GM18499 (cell line): ENCODE measurements around the gene OLFM1.
"Not testable (repeated sequence)": the region's sequence is repeated elsewhere in the genome, so short reads cannot be mapped to it uniquely, and the experiment has no call there.

Source experiments
- ATAC-seq: cut with Tn5 transposase; IDR thresholded peaks from one replicate; pipeline ENCODE4 v1.9.1; 2021; ENCODE audit warnings: moderate number of reproducible peaks; ENCODE audit not compliant: insufficient read depth, unreplicated experiment

Gene OLFM1

GRCh38 chr9:135103001-135103446 lies 15.6 kb downstream of the OLFM1 start:
- ATAC-seq, result no peak

DNA sequence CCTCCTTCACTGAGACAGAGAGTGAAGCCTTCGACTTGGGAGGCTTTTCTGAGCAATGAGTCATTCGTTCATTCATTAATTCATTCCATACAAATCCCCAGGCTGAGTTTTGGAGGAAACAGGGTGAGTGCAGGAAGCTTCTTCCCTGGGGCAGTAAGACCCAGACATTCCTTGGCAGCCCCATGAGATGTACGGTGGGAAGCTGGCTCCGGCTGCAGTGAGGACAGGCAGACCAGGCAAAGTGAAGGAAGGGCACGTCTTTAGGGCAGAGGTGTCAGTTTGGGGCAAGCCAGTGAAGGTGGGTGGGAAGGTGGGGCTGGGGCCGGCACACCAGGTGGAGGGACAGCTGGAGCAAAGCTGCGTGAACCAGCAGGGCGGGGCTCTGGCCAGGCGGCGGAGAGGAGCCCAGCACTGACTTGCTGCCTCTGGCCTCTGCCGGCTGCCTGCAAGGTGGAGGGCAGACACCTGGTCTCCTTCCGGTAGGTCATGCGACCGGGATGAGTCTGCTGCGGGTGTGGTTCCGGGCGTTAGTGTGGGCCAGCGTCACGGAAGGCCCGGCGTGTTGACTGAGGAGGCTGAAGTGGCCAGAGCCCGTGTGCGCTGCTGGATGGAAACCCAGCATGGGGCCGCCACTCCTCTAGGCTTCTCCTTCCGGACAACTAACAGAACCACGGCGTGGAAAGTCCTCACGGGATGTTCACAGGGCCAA lies 16.6 kb downstream of the OLFM1 start:
- no peak for ATAC-seq

DNA sequence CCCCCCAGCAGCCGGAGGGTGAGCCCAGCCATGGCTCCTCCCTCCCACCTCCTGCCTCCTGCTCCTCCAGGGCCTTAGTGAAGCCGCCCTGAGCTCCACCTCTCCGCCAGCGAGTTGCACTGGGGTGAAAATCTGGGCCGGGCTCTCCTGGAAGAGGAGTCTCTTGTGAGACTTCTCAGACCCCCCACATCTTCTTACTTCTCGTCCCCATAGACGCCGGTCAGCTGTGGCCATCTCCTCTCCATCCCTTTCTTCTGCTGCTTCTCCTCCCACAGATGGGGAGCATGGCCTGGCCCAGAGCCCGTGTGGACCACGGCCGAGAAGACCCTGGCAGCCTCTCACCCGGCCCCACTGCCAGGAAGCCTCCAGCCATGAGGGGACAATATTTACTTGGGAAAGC lies 17.3 kb downstream of the OLFM1 start:
- no peak for ATAC-seq

DNA sequence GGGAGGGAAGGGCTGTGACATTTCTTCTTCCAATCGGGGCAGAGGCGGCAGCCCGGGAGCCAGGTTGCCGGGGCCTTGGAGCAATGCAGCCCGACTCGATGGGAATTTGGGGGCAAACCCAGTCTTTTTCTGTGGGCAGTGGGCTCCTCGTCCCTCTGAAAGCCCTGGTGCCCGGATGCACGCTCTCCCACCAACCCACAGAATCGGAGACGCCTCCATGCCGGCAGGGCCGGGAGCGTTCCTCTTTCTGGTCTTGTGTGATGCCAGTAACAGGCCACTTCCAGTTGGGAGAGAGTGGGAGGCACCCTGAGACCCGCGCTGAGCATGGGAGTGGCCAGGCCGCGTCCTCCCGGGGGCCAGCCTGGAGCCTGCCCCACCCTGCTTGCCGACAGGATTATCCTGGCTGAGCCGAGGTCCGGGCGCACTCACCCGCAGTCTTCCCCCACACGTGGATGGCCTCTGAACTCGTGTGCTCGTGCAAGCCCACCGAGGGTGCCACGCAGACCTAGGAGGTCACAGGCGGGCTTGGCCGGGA lies 17.8 kb downstream of the OLFM1 start:
- ATAC-seq, result no peak

DNA sequence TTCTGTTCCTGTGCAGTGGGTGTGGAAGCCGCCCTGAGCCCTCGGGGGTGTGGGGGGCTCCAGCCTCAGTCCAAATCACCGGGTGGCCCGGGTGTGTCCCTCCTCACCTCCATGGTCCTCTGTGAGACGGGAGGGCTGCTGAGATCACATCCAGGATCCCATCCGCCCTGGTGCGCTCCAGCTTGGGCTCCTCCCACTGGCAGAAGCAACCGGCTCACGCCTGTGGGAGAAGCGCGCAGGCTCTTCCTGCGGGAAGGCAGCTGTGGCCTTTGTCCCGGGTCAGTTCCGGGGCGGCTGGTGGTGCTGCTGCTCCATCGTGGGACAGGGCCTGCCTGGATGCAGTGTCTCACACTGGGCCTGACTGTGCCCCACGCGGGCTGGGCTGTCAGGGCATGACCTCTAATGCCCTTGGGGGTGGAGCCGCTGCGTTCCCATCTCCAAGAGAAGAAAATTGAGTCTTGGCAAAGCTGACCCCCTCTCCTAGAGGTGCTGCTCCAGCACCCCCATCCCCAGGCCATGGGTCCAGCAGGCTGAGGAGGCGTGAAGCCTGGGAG lies 18.5 kb downstream of the OLFM1 start:
- ATAC-seq, result no peak

GRCh38 chr9:135106551-135107270 lies 19.2 kb downstream of the OLFM1 start:
- ATAC-seq, result no peak

GRCh38 chr9:135107581-135108235 lies 20.2 kb downstream of the OLFM1 start:
- ATAC-seq, result no peak

DNA sequence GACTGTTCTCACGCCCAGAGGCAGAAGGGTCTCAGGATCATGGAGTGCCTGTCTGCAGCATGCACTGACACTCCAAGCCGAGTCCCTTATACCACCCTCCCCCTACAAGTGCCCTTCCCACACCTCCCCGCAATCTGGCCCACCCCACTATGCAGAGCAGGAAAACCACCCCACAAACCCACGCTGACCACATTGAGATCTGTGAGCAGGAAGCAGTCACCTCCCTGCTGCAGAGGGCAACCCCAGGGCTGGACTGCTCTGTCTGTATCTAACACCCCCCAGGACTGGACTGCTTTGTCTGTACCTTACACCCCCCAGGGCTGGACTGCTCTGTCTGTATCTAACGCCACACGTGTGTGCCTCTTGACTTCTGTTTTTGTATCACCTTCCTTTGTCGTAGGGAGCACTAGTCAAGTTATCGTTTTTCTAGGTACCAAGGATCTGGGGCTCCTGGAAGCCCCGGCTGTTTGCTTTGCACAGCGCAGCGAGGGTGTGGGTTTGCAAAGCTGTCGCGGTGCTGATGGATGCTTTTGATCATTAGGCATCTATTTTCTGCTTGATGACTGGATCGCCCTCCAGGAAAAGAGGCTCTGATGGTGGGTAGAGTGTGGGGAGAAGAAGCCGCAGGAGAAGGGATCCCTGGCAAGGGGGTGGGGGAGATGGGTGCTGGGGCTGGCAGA lies 21.5 kb downstream of the OLFM1 start:
- ATAC-seq, result no peak

- no peak for ATAC-seq
These were observed 22.2 kb downstream of the OLFM1 start for GRCh38 chr9:135109650-135110049.

DNA sequence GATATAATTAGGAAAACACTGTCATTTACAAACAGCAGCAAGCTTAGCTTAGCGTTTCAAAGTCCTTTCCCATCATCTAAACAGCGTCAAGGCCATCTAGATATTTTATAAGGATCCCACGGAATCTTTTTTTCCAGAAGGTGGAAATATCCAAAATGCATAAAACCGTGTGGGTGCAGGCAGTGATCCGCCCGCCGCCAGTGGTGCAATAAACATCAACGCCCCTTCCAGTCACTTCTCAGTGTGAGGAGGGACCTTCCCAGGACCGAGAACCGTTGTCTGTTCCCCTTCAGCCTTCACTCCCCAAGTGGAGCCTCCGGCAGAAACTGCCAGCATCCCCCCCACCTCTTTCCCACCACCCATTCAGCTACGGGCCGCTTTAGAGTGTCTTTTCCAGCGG lies 22.9 kb downstream of the OLFM1 start:
- ATAC-seq, result no peak

DNA sequence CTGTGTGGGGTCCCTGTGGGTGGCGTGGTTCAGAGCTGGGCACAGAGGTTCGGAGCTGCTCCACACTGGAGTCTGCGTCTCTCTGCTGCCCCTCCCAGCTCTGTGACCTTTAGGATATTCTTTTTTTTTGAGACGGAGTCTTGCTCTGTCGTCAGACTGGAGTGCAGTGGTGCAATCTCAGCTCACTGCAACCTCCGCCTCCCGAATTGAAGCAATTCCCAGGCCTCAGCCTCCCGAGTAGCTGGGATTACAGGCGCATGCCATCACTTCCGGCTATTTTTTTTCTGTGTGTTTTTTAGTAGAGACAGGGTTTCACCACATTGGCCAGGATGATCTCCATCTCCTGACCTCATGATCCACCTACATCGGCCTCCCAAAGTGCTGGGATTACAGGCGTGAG lies 24.1 kb downstream of the OLFM1 start:
- ATAC-seq, result not testable (repeated sequence)

- no peak for ATAC-seq
These were observed 28.9 kb downstream of the OLFM1 start for GRCh38 chr9:135116371-135116770.

GRCh38 chr9:135116881-135117280 lies 29.4 kb downstream of the OLFM1 start:
- no peak for ATAC-seq

DNA sequence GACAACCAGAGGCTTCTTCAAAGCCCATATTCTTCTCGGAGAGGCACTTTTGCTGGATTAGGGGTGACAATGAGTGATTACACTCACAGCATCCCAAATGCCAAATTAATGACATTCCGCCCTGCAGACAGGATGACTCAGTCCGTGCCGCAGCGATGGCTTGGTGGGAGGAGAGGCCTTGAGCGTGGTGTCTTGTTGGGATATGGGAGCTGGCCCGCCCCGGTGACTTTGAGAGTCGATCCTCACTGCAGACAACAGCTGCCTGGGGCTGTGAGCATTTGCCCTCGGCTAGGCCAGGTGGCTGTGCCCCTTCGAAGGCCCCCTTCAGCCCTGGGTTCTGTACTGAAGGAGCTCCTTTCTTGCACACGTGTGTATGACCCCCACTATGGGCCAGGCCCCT lies 29.8 kb downstream of the OLFM1 start:
- ATAC-seq, result no peak

- no peak for ATAC-seq
These were observed 32.1 kb downstream of the OLFM1 start for GRCh38 chr9:135119496-135120064.

- ATAC-seq, result no peak
These were observed 32.8 kb downstream of the OLFM1 start for GRCh38 chr9:135120249-135120648.

- ATAC-seq, result no peak
These were observed 34.8 kb downstream of the OLFM1 start for GRCh38 chr9:135122316-135122715.

DNA sequence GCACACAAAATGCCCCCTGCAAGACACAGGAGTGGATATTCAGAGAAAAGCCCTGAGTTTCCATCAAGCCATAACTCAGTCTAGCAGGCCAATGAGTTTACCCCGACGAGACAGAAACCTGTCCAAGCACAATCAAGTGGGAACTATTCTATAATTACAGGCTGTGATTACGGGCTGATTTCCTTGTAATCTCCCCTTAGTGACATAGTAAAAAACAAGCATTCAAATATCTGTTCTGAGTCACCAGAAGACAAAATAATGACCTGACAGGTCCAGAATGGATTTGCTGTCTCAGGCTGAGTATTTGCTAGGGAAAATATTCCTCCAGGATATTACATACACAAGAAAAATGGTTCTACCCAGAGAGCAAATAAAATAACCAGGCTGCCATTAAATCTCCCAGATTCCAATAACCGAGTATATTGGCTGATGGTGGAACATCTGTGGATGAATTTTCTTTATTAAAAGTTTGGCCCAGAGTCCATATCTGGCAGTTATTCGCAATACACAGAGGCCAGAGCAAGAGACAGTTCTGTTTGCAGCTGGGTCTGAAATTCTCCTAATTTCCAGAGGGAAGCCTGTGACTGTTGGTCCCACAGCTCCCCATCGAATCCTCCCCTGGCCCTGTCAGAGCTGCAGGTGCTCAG lies 35.8 kb downstream of the OLFM1 start:
- ATAC-seq, result no peak

- no peak for ATAC-seq
These were observed 36.3 kb downstream of the OLFM1 start for GRCh38 chr9:135123773-135124134.
